Liver (tissue), 9 donors: ENCODE data around the gene TTI1. TPM values are rescaled to one million over a fixed set of nuclear protein-coding genes. Genes with fewer than 3 reads are reported as not detected.

Source experiments
- DNase-seq: peaks from one replicate; pipeline ENCODE4 v3.0.0-alpha.2; 2017; ENCODE audit warnings: low spot score
- H3K27ac ChIP-seq, 2 donors: one replicate each; pipeline ENCODE4 v1.7.0; 2013; ENCODE audit warnings: inconsistent platforms in 2 of 2, low read length in 2 of 2, control low read depth in 1 of 2, low read depth in 1 of 2, mild to moderate bottlenecking in 1 of 2
- H3K27me3 ChIP-seq, 4 donors: one replicate each; pipeline versions ENCODE4 v1.6.1 to v1.7.0; 2013; ENCODE audit warnings: low read length in 3 of 4, inconsistent platforms in 1 of 4, mild to moderate bottlenecking in 1 of 4, moderate library complexity in 1 of 4; ENCODE audit not compliant: control insufficient read depth in 4 of 4, insufficient read depth in 4 of 4
- H3K36me3 ChIP-seq, 4 donors: one replicate each; pipeline versions ENCODE4 v1.6.1 to v1.7.0; 2013; ENCODE audit warnings: low read length in 3 of 4, mild to moderate bottlenecking in 3 of 4, low read depth in 1 of 4, moderate library complexity in 1 of 4; ENCODE audit not compliant: control insufficient read depth in 4 of 4, insufficient read depth in 3 of 4
- H3K4me1 ChIP-seq, 4 donors: one replicate each; pipeline versions ENCODE4 v1.6.1 to v1.7.0; 2013; ENCODE audit warnings: low read length in 3 of 4, mild to moderate bottlenecking in 3 of 4, moderate library complexity in 1 of 4; ENCODE audit not compliant: control insufficient read depth in 4 of 4, insufficient read depth in 4 of 4
- H3K4me3 ChIP-seq, 3 donors: one replicate each; pipeline versions ENCODE4 v1.6.1 to v1.7.0; 2013; ENCODE audit warnings: low read length in 3 of 3, control low read depth in 1 of 3, low read depth in 1 of 3, mild to moderate bottlenecking in 1 of 3
- H3K9ac ChIP-seq, 2 donors: one replicate each; pipeline ENCODE4 v1.7.0; 2013; ENCODE audit warnings: low read length in 2 of 2, mild to moderate bottlenecking in 2 of 2, moderate library complexity in 2 of 2, control low read depth in 1 of 2, low read depth in 1 of 2
- H3K9me3 ChIP-seq, 4 donors: one replicate each; pipeline versions ENCODE4 v1.6.1 to v1.7.0; 2013; ENCODE audit warnings: low read length in 3 of 4; ENCODE audit not compliant: control insufficient read depth in 4 of 4
- ATF3 ChIP-seq: IDR thresholded peaks from 2 replicates; pipeline ENCODE4 v1.6.1; 2016; ENCODE audit warnings: antibody characterized with exemption
- EGR1 ChIP-seq, 2 donors: IDR thresholded peaks; 2 replicates each; pipeline ENCODE4 v1.6.1; 2016 to 2018; ENCODE audit warnings: antibody characterized with exemption in 2 of 2, low read depth in 2 of 2
- FOXA1 ChIP-seq: IDR thresholded peaks from 2 replicates; pipeline ENCODE4 v1.6.1; 2016; ENCODE audit warnings: antibody characterized with exemption
- FOXA2 ChIP-seq: IDR thresholded peaks from 2 replicates; pipeline ENCODE4 v1.6.1; 2016; ENCODE audit warnings: antibody characterized with exemption
- GABPA ChIP-seq, 2 donors: IDR thresholded peaks in 1 of 2; conservative IDR thresholded peaks in 1 of 2; 2 replicates each; pipeline ENCODE4 v1.6.1; 2016; ENCODE audit warnings: antibody characterized with exemption in 2 of 2, mild to moderate bottlenecking in 1 of 2, moderate library complexity in 1 of 2
- HNF4A ChIP-seq, 2 donors: conservative IDR thresholded peaks; 2 replicates each; pipeline ENCODE4 v1.6.1; 2016; ENCODE audit warnings: antibody characterized with exemption in 2 of 2, mild to moderate bottlenecking in 2 of 2
- JUND ChIP-seq, 2 donors: IDR thresholded peaks; 2 replicates each; pipeline ENCODE4 v1.6.1; 2016; ENCODE audit warnings: antibody characterized with exemption in 2 of 2
- MAX ChIP-seq: IDR thresholded peaks from 2 replicates; pipeline ENCODE4 v1.6.1; 2016; ENCODE audit warnings: antibody characterized with exemption
- REST ChIP-seq: IDR thresholded peaks from 2 replicates; pipeline ENCODE4 v1.6.1; 2016; ENCODE audit warnings: antibody characterized with exemption, mild to moderate bottlenecking
- RXRA ChIP-seq, 2 donors: IDR thresholded peaks; 2 replicates each; pipeline ENCODE4 v1.6.1; 2017 to 2018; ENCODE audit warnings: antibody characterized with exemption in 2 of 2, mild to moderate bottlenecking in 1 of 2
- SP1 ChIP-seq: IDR thresholded peaks from 2 replicates; pipeline ENCODE4 v1.6.1; 2018; ENCODE audit warnings: antibody characterized with exemption, mild to moderate bottlenecking
- TAF1 ChIP-seq: conservative IDR thresholded peaks from 2 replicates; pipeline ENCODE4 v1.6.1; 2016; ENCODE audit warnings: antibody characterized with exemption, mild to moderate bottlenecking
- YY1 ChIP-seq: IDR thresholded peaks from 2 replicates; pipeline ENCODE4 v1.6.1; 2016; ENCODE audit warnings: antibody characterized with exemption, mild to moderate bottlenecking
- ZBTB33 ChIP-seq: IDR thresholded peaks from 2 replicates; pipeline ENCODE4 v1.6.1; 2016; ENCODE audit warnings: antibody characterized with exemption
- WGBS: extraction: QIAGEN DNeasy Blood & Tissue Kit; methylation state at CpG from one replicate; pipeline ENCODE4 v1.1.7; 2013; 5-methylcytosine and 5-hydroxymethylcytosine counted together
- polyA plus RNA-seq, 2 donors: library from polyadenylated mRNA; stranded (reverse) in 1 of 2; unstranded in 1 of 2; fragments of 200-250 nt in 1 of 2; fragments of >200 nt in 1 of 2; fragmentation: Nextera tagmentation in 1 of 2; extraction: Ambion mirVana in 1 of 2; gene quantifications; one replicate each; pipeline versions ENCODE4 v1.2.1 to v1.2.3, GENCODE V29; 2013 to 2015
- total RNA-seq, 2 donors: library from RNA; depleted of rRNA; stranded (reverse); fragments of >200 nt; gene quantifications; one replicate each; pipeline ENCODE4 v1.2.3, GENCODE V29; 2014
- donor health status: healthy.
- donor health status: healthy.
- donor health status: healthy.
- donor health status: healthy.
- donor health status: healthy.

Gene TTI1
- total and polyA plus RNA-seq, 4 donors = 4.6 to 20.4 (median 11.3) TPM

GRCh38 chr20:37939701-37940560 lies 93.3 kb downstream of the TTI1 start (continued):
- no peak for TF ChIP-seq FOXA2
- no peak for TF ChIP-seq YY1

GRCh38 chr20:37938954-37939353 lies 94.3 kb downstream of the TTI1 start:
- Histone ChIP-seq H3K4me1 (peaks cover 0 to 2% (median 0%) of the 10 kb centered on the region in 4 donors), H3K36me3 (no peaks in the 10 kb centered on the region), H3K4me3 (no peak overlapping the region), H3K9me3 (no peaks in the 10 kb centered on the region), H3K27me3 (no peaks in the 10 kb centered on the region), H3K27ac (no peak overlapping the region), H3K9ac (no peak overlapping the region)
- WGBS = 97% methylated on average over 9 of the region's 9 CpGs
- DNase-seq = no peak
- no peak for TF ChIP-seq EGR1 (IDR thresholded peaks at IDR 0.05; ENCODE audit: low read depth in 2 of 2)

- no peaks in the 10 kb centered on the region for H3K27me3 ChIP-seq
- H3K9ac ChIP-seq = no peak overlapping the region
- no peaks in the 10 kb centered on the region for H3K36me3 ChIP-seq
- H3K27ac ChIP-seq = no peak overlapping the region
- TF ChIP-seq SP1 = no peak
- TF ChIP-seq ATF3 = no peak
- TF ChIP-seq REST = no peak
- no peak for TF ChIP-seq JUND (IDR thresholded peaks at IDR 0.05)
- TF ChIP-seq RXRA (IDR thresholded peaks at IDR 0.05) = no peak
- no peak for TF ChIP-seq FOXA2
- TF ChIP-seq YY1 = no peak
- TF ChIP-seq FOXA1 = no peak
- TF ChIP-seq HNF4A (conservative IDR thresholded peaks at IDR 0.05) = no peak
- TF ChIP-seq TAF1 = no peak
- TF ChIP-seq ZBTB33 = no peak
- no peak for TF ChIP-seq GABPA (IDR thresholded peaks at IDR 0.05 in 1 of 2, conservative IDR thresholded peaks at IDR 0.05 in 1 of 2)
- no peak for TF ChIP-seq MAX
- H3K9me3 ChIP-seq = no peaks in the 10 kb centered on the region
- H3K4me1 ChIP-seq = peaks cover 0 to 2% (median 0%) of the 10 kb centered on the region in 4 donors
- 97% methylated on average over 12 of the region's 12 CpGs for WGBS
- no peak overlapping the region for H3K4me3 ChIP-seq
- no peak for DNase-seq
These were observed 95.0 kb downstream of the TTI1 start for GRCh38 chr20:37938181-37938750.
